HEK293 (cell line): Measurements from ENCODE around the gene DNASE1L3.

Source experiments
- CTCF ChIA-PET: fragments of 350-600 bp; formaldehyde crosslinking; extraction: SDS; loops from one replicate; lab custom pipeline; 2021; ENCODE audit warnings: antibody characterized with exemption; lab: Yijun Ruan, JAX
- POLR2A ChIA-PET: fragments of 300-600 bp; formaldehyde crosslinking; extraction: SDS; loops from one replicate; lab custom pipeline; 2020; ENCODE audit warnings: antibody characterized with exemption, inconsistent platforms; lab: Yijun Ruan, JAX
- H3K27ac ChIP-seq: fragments of 200-500 bp; sonication (Bioruptor generic); 2 replicates; pipeline ENCODE4 v1.5.1; 2014; ENCODE audit warnings: low read depth, low read length, control low read depth, inconsistent platforms; ENCODE audit errors: extremely low read depth
- H3K36me3 ChIP-seq, 2 experiments: fragments of 200-500 bp in 1 of 2; sonication (Bioruptor generic) in 1 of 2; 1 replicate in 1 of 2; 2 replicates in 1 of 2; pipeline ENCODE4 v1.5.1; 2014 to 2017; ENCODE audit warnings: inconsistent platforms in 2 of 2, low read length in 2 of 2; ENCODE audit not compliant: control insufficient read depth in 2 of 2, insufficient read depth in 1 of 2
- H3K4me1 ChIP-seq: fragments of 200-500 bp; sonication (Bioruptor generic); 2 replicates; pipeline ENCODE4 v1.5.1; 2014; ENCODE audit warnings: mild to moderate bottlenecking, low read length, inconsistent platforms; ENCODE audit not compliant: control insufficient read depth, insufficient read depth
- H3K4me3 ChIP-seq: 2 replicates; pipeline ENCODE4 v1.5.1; 2011; ENCODE audit warnings: low read depth, mild to moderate bottlenecking, control low read depth, low read length, moderate library complexity
- H3K9me3 ChIP-seq: fragments of 200-500 bp; sonication (Bioruptor generic); 2 replicates; pipeline ENCODE4 v1.5.1; 2014; ENCODE audit warnings: low read depth, low read length, inconsistent platforms; ENCODE audit not compliant: control insufficient read depth, insufficient read depth
- ATF2 ChIP-seq: fragments of 450-650 bp; formaldehyde crosslinking; IDR thresholded peaks from 2 replicates; pipeline ENCODE4 v1.5.1; 2016; ENCODE audit warnings: missing biosample characterization, missing genetic modification characterization, low read depth
- REST ChIP-seq: fragments of 450-650 bp; formaldehyde crosslinking; IDR thresholded peaks from 2 replicates; pipeline ENCODE4 v1.5.1; 2016; ENCODE audit warnings: missing biosample characterization, missing genetic modification characterization
- SCRT1 ChIP-seq: fragments of 450-650 bp; formaldehyde crosslinking; IDR thresholded peaks from 2 replicates; pipeline ENCODE4 v1.5.1; 2016; ENCODE audit warnings: missing biosample characterization, missing genetic modification characterization, borderline replicate concordance
- WT1 ChIP-seq: fragments of 450-650 bp; formaldehyde crosslinking; IDR thresholded peaks from 2 replicates; pipeline ENCODE4 v1.5.1; 2016; ENCODE audit warnings: missing biosample characterization, missing genetic modification characterization
- ZFHX2 ChIP-seq: fragments of 450-650 bp; formaldehyde crosslinking; conservative IDR thresholded peaks from 2 replicates; pipeline ENCODE4 v1.5.1; 2016; ENCODE audit warnings: missing biosample characterization, missing genetic modification characterization
- ZFP37 ChIP-seq: fragments of 450-650 bp; formaldehyde crosslinking; IDR thresholded peaks from 2 replicates; pipeline ENCODE4 v1.5.1; 2016; ENCODE audit warnings: missing biosample characterization, missing genetic modification characterization
- ZFP41 ChIP-seq: fragments of 450-650 bp; formaldehyde crosslinking; IDR thresholded peaks from 2 replicates; pipeline ENCODE4 v1.5.1; 2016; ENCODE audit warnings: missing biosample characterization, missing genetic modification characterization, borderline replicate concordance
- ZFP69B ChIP-seq: fragments of 450-650 bp; formaldehyde crosslinking; IDR thresholded peaks from 2 replicates; pipeline ENCODE4 v1.5.1; 2016; ENCODE audit warnings: missing biosample characterization, missing genetic modification characterization
- ZNF140 ChIP-seq: fragments of 450-650 bp; formaldehyde crosslinking; IDR thresholded peaks from 2 replicates; pipeline ENCODE4 v1.5.1; 2016; ENCODE audit warnings: missing biosample characterization, missing genetic modification characterization
- ZNF184 ChIP-seq: fragments of 450-650 bp; IDR thresholded peaks from 2 replicates; pipeline ENCODE4 v1.5.1; 2018; ENCODE audit warnings: missing biosample characterization, mild to moderate bottlenecking, missing genetic modification characterization
- ZNF26 ChIP-seq: fragments of 450-650 bp; formaldehyde crosslinking; IDR thresholded peaks from 2 replicates; pipeline ENCODE4 v1.5.1; 2016; ENCODE audit warnings: missing biosample characterization, missing genetic modification characterization
- ZNF280D ChIP-seq: fragments of 450-650 bp; formaldehyde crosslinking; IDR thresholded peaks from 2 replicates; pipeline ENCODE4 v1.5.1; 2016; ENCODE audit warnings: missing biosample characterization, missing genetic modification characterization
- ZNF335 ChIP-seq: fragments of 450-650 bp; formaldehyde crosslinking; conservative IDR thresholded peaks from 2 replicates; pipeline ENCODE4 v1.5.1; 2016; ENCODE audit warnings: missing biosample characterization, missing genetic modification characterization
- ZNF514 ChIP-seq: fragments of 450-650 bp; formaldehyde crosslinking; IDR thresholded peaks from 2 replicates; pipeline ENCODE4 v1.5.1; 2016; ENCODE audit warnings: missing biosample characterization, missing genetic modification characterization
- ZNF645 ChIP-seq: fragments of 450-650 bp; formaldehyde crosslinking; IDR thresholded peaks from 2 replicates; pipeline ENCODE4; 2016; ENCODE audit warnings: missing biosample characterization, missing genetic modification characterization

DNASE1L3 gene

GRCh38 chr3:58216496-58217195 is 5.9 kb upstream of the DNASE1L3 start:
- H3K27ac ChIP-seq = no peak overlapping the region

More at GRCh38 chr3:58216496-58217195, 5.9 kb upstream of the DNASE1L3 start:
- H3K4me3 ChIP-seq = no peak overlapping the region
- POLR2A ChIA-PET = no interaction called here
- TF ChIP-seq ZNF184 (tag by site-specific recombination) (no peak), ZNF280D (tag by site-specific recombination) (no peak), ZFP41 (no peak), ZFHX2 (tag by site-specific recombination) (no peak), SCRT1 (tag by site-specific recombination) (no peak), ZFP37 (tag by site-specific recombination) (no peak), ZNF645 (tag by site-specific recombination) (no peak), ZNF514 (tag by site-specific recombination) (no peak), ATF2 (tag by site-specific recombination) (no peak), ZNF140 (tag by site-specific recombination) (no peak), ZNF335 (tag by site-specific recombination) (no peak), WT1 (tag by site-specific recombination) (no peak), REST (tag by site-specific recombination) (no peak), ZNF26 (no peak), ZFP69B (no peak)
- TF ChIP-seq, all 188 proteins: peak for 0
- Histone ChIP-seq H3K36me3 (no peaks in the 10 kb centered on the region), H3K9me3 (no peaks in the 10 kb centered on the region), H3K4me1 (no peaks in the 10 kb centered on the region)
- CTCF ChIA-PET = interaction anchor here (0.6 to 3.3 kb wide), 16 partner anchors 8 to 172 kb away, joined by 3 to 25 read pairs (median 4); no protein-coding TSS in a partner anchor
